Measurements from ENCODE around the gene PIK3R3. TPM values are rescaled to one million over a fixed set of nuclear protein-coding genes. Genes with fewer than 3 reads are reported as not detected.

The PIK3R3 gene
- total RNA-seq, 1 donor from 2014 or later = 1.8 TPM

DNA sequence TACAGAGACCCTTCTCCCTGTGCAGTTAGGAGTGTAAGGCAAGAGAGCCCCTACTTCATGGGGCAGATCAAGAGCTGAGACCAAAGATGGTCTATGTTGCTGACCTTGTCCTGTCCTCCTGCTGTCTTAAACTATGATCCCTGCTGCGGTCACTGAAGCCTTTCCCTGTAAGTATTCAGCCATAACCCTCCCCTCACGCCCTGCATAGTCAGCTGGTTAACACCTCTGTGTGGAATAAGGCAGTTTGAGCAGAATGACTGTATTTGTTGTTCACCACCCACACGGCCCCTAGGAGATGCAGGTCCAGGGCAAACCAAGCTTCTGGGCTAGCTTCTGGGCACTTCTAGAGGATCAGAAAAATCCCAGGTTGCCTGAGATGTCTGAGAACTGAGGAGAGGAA lies 42.8 kb upstream of the PIK3R3 start:
- FAIRE-seq (no peak), DNase-seq (ENCODE audit: low read depth) (no peak)
- H3K4me3 ChIP-seq (ENCODE audit: low read depth, low read length) = no peak overlapping the region
- no peaks in the 10 kb centered on the region for H3K36me3 ChIP-seq (ENCODE audit: control insufficient read depth, insufficient read depth, low read length)
- no peaks in the 10 kb centered on the region for H3K27me3 ChIP-seq (ENCODE audit: control insufficient read depth, insufficient read depth, low read length)
- TF ChIP-seq, protein P1, sequence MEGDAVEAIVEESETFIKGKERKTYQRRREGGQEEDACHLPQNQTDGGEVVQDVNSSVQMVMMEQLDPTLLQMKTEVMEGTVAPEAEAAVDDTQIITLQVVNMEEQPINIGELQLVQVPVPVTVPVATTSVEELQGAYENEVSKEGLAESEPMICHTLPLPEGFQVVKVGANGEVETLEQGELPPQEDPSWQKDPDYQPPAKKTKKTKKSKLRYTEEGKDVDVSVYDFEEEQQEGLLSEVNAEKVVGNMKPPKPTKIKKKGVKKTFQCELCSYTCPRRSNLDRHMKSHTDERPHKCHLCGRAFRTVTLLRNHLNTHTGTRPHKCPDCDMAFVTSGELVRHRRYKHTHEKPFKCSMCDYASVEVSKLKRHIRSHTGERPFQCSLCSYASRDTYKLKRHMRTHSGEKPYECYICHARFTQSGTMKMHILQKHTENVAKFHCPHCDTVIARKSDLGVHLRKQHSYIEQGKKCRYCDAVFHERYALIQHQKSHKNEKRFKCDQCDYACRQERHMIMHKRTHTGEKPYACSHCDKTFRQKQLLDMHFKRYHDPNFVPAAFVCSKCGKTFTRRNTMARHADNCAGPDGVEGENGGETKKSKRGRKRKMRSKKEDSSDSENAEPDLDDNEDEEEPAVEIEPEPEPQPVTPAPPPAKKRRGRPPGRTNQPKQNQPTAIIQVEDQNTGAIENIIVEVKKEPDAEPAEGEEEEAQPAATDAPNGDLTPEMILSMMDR (IDR thresholded peaks at IDR 0.05; ENCODE audit: insufficient read depth, low read length, severe bottlenecking) = no peak

DNA sequence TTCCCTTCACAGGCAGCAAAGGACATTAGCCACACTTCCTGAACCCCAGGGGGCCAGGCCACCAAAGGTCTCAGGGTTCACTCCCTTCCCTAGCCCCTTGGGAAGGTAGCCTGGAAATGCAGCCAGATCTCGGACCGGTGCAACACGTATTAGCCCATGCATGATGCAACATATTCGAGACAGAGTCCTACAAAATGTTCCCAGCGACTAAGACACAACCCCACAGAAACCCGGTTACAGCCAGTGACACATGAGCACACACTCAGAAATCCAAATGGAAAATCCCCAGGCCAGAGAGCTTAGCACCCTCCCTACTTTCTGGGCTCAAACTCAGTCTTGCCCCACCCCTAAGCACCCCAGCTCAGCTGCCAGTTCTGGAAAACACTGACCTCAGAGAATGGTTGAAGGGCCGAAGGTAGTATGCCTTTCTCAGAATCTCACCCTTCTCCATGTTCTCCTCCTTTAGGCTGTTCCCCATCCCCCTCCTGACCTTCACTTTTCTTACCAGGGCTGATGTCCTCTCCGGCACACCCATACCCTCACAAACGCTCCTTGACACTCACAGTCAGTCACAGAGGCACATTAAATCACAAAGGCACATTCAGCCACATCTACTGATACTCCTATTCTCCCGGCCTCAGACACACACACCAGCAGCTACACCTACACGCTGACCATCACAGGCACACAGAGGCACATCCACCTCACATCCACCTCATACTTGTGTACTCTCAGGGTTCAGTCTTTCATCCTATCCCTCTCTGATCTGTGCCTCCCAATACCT lies 42.2 kb upstream of the PIK3R3 start, which contains the start of gene TSPAN1:
Gene TSPAN1, plus strand, starts transcription at position 640 of the 784 bp plus-strand sequence. CDS start 6,021 bp downstream, outside the sequence.
- DNase-seq (ENCODE audit: low read depth) = peak; percentile 63
- no peaks in the 10 kb centered on the region for H3K36me3 ChIP-seq (ENCODE audit: control insufficient read depth, insufficient read depth, low read length)
- H3K4me3 ChIP-seq (ENCODE audit: low read depth, low read length) = no peak within 1 kb of the TSS
- TF ChIP-seq, protein P1 (IDR thresholded peaks at IDR 0.05; ENCODE audit: insufficient read depth, low read length, severe bottlenecking) = no peak
- no peak for FAIRE-seq
- H3K27me3 ChIP-seq (ENCODE audit: control insufficient read depth, insufficient read depth, low read length) = no peaks in the 10 kb centered on the region

DNA sequence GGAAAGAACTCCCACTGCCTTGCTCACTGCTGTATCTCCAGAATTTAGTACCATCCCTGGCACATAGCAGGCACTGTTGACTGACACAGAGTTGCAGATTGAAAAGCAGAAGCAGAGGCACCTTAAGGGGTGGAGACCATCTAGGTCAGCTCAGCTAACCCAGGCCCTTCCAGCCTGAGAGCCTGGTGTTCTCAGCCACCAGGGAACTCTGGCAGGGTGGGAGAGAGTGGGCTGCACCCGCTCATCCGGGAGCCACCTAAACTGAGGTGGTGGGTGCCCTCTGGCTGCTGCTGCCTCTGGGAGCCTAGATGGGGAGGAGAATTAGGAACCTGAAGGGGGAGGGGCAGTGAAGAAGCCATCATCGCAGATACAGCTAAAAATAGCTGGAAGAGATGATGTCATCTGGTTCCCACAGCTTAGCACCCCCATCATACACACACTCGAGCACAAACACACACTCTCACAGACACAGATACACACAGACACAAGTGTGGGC lies 41.0 kb upstream of the PIK3R3 start:
- no peak overlapping the region for H3K4me3 ChIP-seq (ENCODE audit: low read depth, low read length)
- FAIRE-seq (no peak), DNase-seq (ENCODE audit: low read depth) (no peak)
- TF ChIP-seq, protein P1 (IDR thresholded peaks at IDR 0.05; ENCODE audit: insufficient read depth, low read length, severe bottlenecking) = no peak
- H3K27me3 ChIP-seq (ENCODE audit: control insufficient read depth, insufficient read depth, low read length) = no peaks in the 10 kb centered on the region
- H3K36me3 ChIP-seq (ENCODE audit: control insufficient read depth, insufficient read depth, low read length) = no peaks in the 10 kb centered on the region

DNA sequence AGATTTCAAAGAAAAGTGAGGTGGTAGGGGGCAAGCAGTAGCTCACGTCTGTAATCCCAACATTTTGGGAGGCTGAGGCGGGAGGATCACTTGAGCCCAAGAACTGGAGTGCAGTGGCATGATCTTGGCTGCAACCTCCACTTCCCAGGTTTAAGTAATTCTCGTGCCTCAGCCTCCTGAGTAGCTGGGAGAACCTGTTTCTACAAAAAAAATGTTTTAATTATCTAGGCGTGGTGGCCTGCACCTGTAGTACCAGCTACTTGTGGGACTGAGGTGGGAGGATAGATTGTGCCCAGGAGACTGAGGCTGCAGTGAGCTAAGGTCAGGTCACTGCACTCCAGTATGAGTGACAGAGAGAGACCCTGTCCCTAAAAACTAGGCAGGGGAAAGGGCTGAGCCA lies 39.9 kb upstream of the PIK3R3 start:
- FAIRE-seq (no peak), DNase-seq (ENCODE audit: low read depth) (no peak)
- TF ChIP-seq, protein P1 (IDR thresholded peaks at IDR 0.05; ENCODE audit: insufficient read depth, low read length, severe bottlenecking) = no peak

DNA sequence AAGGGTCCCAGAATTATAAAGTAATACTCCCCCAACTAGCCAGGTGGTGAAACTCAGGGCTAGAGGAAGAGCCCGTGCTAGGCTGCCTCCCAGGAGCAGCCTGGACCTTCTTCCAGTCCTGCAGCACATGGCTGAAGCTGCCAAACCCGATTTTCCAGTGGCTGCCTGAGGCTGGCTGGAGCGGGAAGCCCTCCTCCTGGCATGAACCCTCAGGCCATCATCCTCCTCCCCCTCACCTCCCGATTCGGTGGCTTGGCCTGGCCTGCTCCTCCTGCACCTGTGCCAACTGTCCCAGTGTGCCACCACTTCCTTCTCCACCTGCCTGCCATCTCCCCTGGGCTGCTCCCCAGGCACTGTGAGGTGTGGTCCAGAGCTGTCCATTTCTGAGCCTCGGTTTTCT lies 39.4 kb upstream of the PIK3R3 start:
- H3K36me3 ChIP-seq (ENCODE audit: control insufficient read depth, insufficient read depth, low read length) = no peaks in the 10 kb centered on the region
- DNase-seq (ENCODE audit: low read depth) (peak; percentile 49), FAIRE-seq (no peak)
- no peak overlapping the region for H3K4me3 ChIP-seq (ENCODE audit: low read depth, low read length)
- TF ChIP-seq, protein P1 (IDR thresholded peaks at IDR 0.05; ENCODE audit: insufficient read depth, low read length, severe bottlenecking) = no peak
- H3K27me3 ChIP-seq (ENCODE audit: control insufficient read depth, insufficient read depth, low read length) = peaks cover 2% of the 10 kb centered on the region

More for the DNA sequence above, 39.9 kb upstream of the PIK3R3 start:
- Histone ChIP-seq H3K36me3 (ENCODE audit: control insufficient read depth, insufficient read depth, low read length) (no peaks in the 10 kb centered on the region), H3K4me3 (ENCODE audit: low read depth, low read length) (no peak overlapping the region), H3K27me3 (ENCODE audit: control insufficient read depth, insufficient read depth, low read length) (no peaks in the 10 kb centered on the region)

Data from bronchial epithelial cell (primary cell).